HUES64 (cell line): ENCODE results near the gene RSF1.
A peak's percentile ranks its signal among the peaks of the same experiment; 100 is the strongest.
"Not testable (repeated sequence)": the region's sequence is repeated elsewhere in the genome, so short reads cannot be mapped to it uniquely, and the experiment has no call there.

ENCODE experiments used
- H3K27ac ChIP-seq: 2 replicates; pipeline ENCODE4 v1.7.0; 2013; ENCODE audit warnings: low read depth, low read length, inconsistent platforms
- H3K27me3 ChIP-seq: 2 replicates; pipeline ENCODE4 v1.6.1; 2013; ENCODE audit warnings: mild to moderate bottlenecking, low read length; ENCODE audit not compliant: insufficient read depth
- H3K36me3 ChIP-seq: 2 replicates; pipeline ENCODE4 v1.6.1; 2013; ENCODE audit warnings: mild to moderate bottlenecking, low read length; ENCODE audit not compliant: insufficient read depth
- H3K4me1 ChIP-seq: 2 replicates; pipeline ENCODE4 v1.6.1; 2013; ENCODE audit warnings: mild to moderate bottlenecking, low read length, moderate library complexity; ENCODE audit not compliant: insufficient read depth
- H3K4me3 ChIP-seq: 2 replicates; pipeline ENCODE4 v1.5.1; 2013; ENCODE audit warnings: mild to moderate bottlenecking, low read length, moderate library complexity
- H3K9ac ChIP-seq: 2 replicates; pipeline ENCODE4 v1.6.1; 2013; ENCODE audit warnings: mild to moderate bottlenecking, low read depth, low read length
- H3K9me3 ChIP-seq: 2 replicates; pipeline ENCODE4 v1.6.1; 2013; ENCODE audit warnings: low read depth, low read length; ENCODE audit not compliant: insufficient read depth
- WGBS: fragments of 150-250, 120-280 bp; methylation state at CpG from one replicate; pipeline ENCODE4 v1.1.7; 2013; ENCODE audit warnings: missing lambda C conversion rate; 5-methylcytosine and 5-hydroxymethylcytosine counted together

The RSF1 gene

GRCh38 chr11:77842441-77843121 lies 22.1 kb upstream of the RSF1 start:
- Histone ChIP-seq H3K36me3 (peaks cover 17% of the 10 kb centered on the region), H3K9ac (no peak overlapping the region), H3K4me1 (no peaks in the 10 kb centered on the region), H3K9me3 (0 out of 2 replicates have a peak, but pooled peaks cover 3% of the 10 kb centered on the region), H3K27me3 (no peaks in the 10 kb centered on the region), H3K27ac (no peak overlapping the region), H3K4me3 (no peak overlapping the region)
- 87% methylated on average over 1 of the region's 1 CpG for WGBS

GRCh38 chr11:77833302-77833701 lies 12.8 kb upstream of the RSF1 start:
- Histone ChIP-seq H3K4me1 (no peaks in the 10 kb centered on the region), H3K27ac (no peak overlapping the region), H3K27me3 (no peaks in the 10 kb centered on the region), H3K9ac (no peak overlapping the region), H3K9me3 (peaks cover 13% of the 10 kb centered on the region), H3K4me3 (no peak overlapping the region), H3K36me3 (no peaks in the 10 kb centered on the region)
- 94% methylated on average over 4 of the region's 4 CpGs for WGBS

- H3K27me3 ChIP-seq: no peaks in the 10 kb centered on the region
- no peak overlapping the region for H3K27ac ChIP-seq
- no peaks in the 10 kb centered on the region for H3K4me1 ChIP-seq
- H3K9me3 ChIP-seq: peaks cover 10% of the 10 kb centered on the region
- no peak overlapping the region for H3K4me3 ChIP-seq
- H3K9ac ChIP-seq: no peak overlapping the region
- H3K36me3 ChIP-seq: no peaks in the 10 kb centered on the region
- 94% methylated on average over 2 of the region's 2 CpGs for WGBS
Measured at GRCh38 chr11:77828926-77829325, 8.4 kb upstream of the RSF1 start.

- H3K4me1 ChIP-seq: no peaks in the 10 kb centered on the region
Measured at GRCh38 chr11:77823775-77824174, 3.3 kb upstream of the RSF1 start.

GRCh38 chr11:77822126-77822525 lies 1.6 kb upstream of the RSF1 start:
- not testable (repeated sequence) for H3K9ac ChIP-seq, H3K36me3 ChIP-seq, H3K27me3 ChIP-seq, H3K27ac ChIP-seq, H3K4me1 ChIP-seq, H3K9me3 ChIP-seq
- 85% methylated on average over 12 of the region's 13 CpGs for WGBS
- peak overlapping the region; percentile 75 for H3K4me3 ChIP-seq

More at GRCh38 chr11:77823775-77824174, 3.3 kb upstream of the RSF1 start:
- no peak overlapping the region for H3K27ac ChIP-seq
- H3K9ac ChIP-seq: no peak overlapping the region
- WGBS: 100% methylated on average over 1 of the region's 1 CpG
- H3K27me3 ChIP-seq: no peaks in the 10 kb centered on the region
- H3K4me3 ChIP-seq: no peak overlapping the region
- no peaks in the 10 kb centered on the region for H3K9me3 ChIP-seq
- no peaks in the 10 kb centered on the region for H3K36me3 ChIP-seq

GRCh38 chr11:77821349-77821851 lies 878 bp upstream of the RSF1 start:
- Histone ChIP-seq H3K4me3 (peak overlapping the region; percentile 75), H3K36me3 (no peaks in the 10 kb centered on the region), H3K9ac (peak overlapping the region; percentile 71), H3K27ac (no peak overlapping the region), H3K9me3 (no peaks in the 10 kb centered on the region), H3K27me3 (no peaks in the 10 kb centered on the region), H3K4me1 (no peaks in the 10 kb centered on the region)
- under 1% methylated on average over 15 of the region's 16 CpGs for WGBS

- peaks cover 4% of the 10 kb centered on the region; the same call in 1 of the 2 replicates for H3K9me3 ChIP-seq
- peak overlapping the region; percentile 97 for H3K27ac ChIP-seq
- under 1% methylated on average over 55 of the region's 55 CpGs for WGBS
- H3K4me1 ChIP-seq: no peaks in the 10 kb centered on the region
- H3K27me3 ChIP-seq: no peaks in the 10 kb centered on the region
- no peaks in the 10 kb centered on the region for H3K36me3 ChIP-seq
- H3K9ac ChIP-seq: peak overlapping the region; percentile 94
- peak overlapping the region; percentile 75 for H3K4me3 ChIP-seq
Measured at GRCh38 chr11:77819921-77820564, 479 bp downstream of the RSF1 start.

- Histone ChIP-seq H3K4me3 (peak overlapping the region; percentile 75), H3K4me1 (no peaks in the 10 kb centered on the region), H3K9me3 (peaks cover 8% of the 10 kb centered on the region), H3K36me3 (no peaks in the 10 kb centered on the region), H3K27me3 (no peaks in the 10 kb centered on the region), H3K9ac (peak overlapping the region; percentile 94), H3K27ac (peak overlapping the region; percentile 97)
- WGBS: under 1% methylated on average over 10 of the region's 19 CpGs
Measured at GRCh38 chr11:77819411-77819920, 1.1 kb downstream of the RSF1 start.

GRCh38 chr11:77815459-77815858 lies 5.1 kb downstream of the RSF1 start:
- H3K4me1 ChIP-seq: no peaks in the 10 kb centered on the region
- WGBS: no CpG with 5 or more reads among the region's 1 CpG
- H3K9ac ChIP-seq: no peak overlapping the region
- H3K4me3 ChIP-seq: no peak overlapping the region
- H3K36me3 ChIP-seq: peaks cover 24% of the 10 kb centered on the region
- H3K27ac ChIP-seq: no peak overlapping the region
- H3K27me3 ChIP-seq: no peaks in the 10 kb centered on the region
- H3K9me3 ChIP-seq: peaks cover 8% of the 10 kb centered on the region

GRCh38 chr11:77814848-77815247 lies 5.7 kb downstream of the RSF1 start:
- H3K9me3 ChIP-seq: peaks cover 8% of the 10 kb centered on the region
- H3K4me1 ChIP-seq: no peaks in the 10 kb centered on the region
- H3K36me3 ChIP-seq: peaks cover 24% of the 10 kb centered on the region
- 98% methylated on average over 2 of the region's 3 CpGs for WGBS
- no peak overlapping the region for H3K27ac ChIP-seq
- no peak overlapping the region for H3K4me3 ChIP-seq
- H3K27me3 ChIP-seq: no peaks in the 10 kb centered on the region
- no peak overlapping the region for H3K9ac ChIP-seq

- Histone ChIP-seq H3K9me3 (peaks cover 8% of the 10 kb centered on the region), H3K9ac (no peak overlapping the region), H3K4me1 (no peaks in the 10 kb centered on the region), H3K27ac (no peak overlapping the region), H3K4me3 (no peak overlapping the region), H3K27me3 (no peaks in the 10 kb centered on the region), H3K36me3 (peaks cover 30% of the 10 kb centered on the region)
- 96% methylated on average over 9 of the region's 9 CpGs for WGBS
Measured at GRCh38 chr11:77813256-77813655, 7.3 kb downstream of the RSF1 start.
